Raji (cell line): ENCODE results near the gene ANKRD30A.

Experiments used
- POLR2A ChIP-seq: IDR thresholded peaks from 2 replicates; pipeline ENCODE4 v1.6.1; 2011; ENCODE audit warnings: low read depth, low read length, control low read depth; ENCODE audit not compliant: insufficient read depth

The ANKRD30A gene

DNA sequence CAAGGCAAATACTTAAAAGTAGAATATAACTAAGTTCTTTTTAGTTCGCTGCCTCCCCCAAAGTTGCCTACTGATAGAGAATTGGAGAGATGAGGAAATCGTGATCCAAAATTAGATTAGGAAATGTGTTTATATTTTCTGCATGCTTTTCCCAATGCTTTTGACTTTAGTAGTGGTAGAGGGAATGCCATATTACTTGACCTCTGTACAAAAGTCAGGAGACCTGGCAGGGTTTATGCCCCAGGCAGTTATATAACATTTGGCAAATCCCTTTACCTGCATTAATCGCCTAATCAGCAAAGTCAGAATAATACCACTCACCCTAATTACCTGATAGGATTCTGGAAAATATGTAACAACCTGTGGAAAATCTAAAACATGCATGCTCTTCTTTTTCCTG lies 142.9 kb downstream of the ANKRD30A start:
- TF ChIP-seq POLR2A = no peak

DNA sequence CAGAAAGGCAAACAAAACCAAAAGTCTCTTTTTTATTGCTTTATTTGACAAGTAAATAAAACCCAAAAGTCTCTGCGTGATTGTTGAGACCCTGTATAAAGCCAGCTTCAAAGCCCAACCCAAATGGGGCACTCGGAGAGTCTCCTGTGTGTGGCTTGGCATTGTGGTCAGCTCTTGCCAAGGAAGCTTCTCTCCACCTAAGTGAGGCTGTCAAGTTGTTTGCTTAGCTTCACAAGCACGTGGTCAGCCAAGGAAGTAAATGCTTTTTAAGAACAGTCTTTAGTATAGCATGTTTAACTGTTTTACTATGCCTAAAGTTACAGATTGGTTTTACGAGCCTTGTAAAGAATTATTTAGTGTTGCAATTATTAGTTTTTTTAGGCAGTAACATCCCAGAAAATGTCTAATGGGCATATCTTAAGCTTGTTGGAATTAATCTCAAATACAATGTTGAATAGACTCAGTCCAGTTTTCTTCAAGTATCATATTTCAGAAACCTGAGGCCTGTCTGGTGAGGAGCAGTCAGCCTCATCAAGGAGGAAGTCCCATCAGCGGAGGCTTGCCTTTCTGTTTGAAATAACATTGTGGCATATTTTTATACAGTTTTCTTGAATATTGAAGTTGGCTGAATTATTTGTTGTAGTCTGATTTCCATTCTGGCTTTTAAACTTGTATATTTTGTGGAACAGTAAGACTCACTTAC lies 144.3 kb downstream of the ANKRD30A start:
- TF ChIP-seq POLR2A = no peak

DNA sequence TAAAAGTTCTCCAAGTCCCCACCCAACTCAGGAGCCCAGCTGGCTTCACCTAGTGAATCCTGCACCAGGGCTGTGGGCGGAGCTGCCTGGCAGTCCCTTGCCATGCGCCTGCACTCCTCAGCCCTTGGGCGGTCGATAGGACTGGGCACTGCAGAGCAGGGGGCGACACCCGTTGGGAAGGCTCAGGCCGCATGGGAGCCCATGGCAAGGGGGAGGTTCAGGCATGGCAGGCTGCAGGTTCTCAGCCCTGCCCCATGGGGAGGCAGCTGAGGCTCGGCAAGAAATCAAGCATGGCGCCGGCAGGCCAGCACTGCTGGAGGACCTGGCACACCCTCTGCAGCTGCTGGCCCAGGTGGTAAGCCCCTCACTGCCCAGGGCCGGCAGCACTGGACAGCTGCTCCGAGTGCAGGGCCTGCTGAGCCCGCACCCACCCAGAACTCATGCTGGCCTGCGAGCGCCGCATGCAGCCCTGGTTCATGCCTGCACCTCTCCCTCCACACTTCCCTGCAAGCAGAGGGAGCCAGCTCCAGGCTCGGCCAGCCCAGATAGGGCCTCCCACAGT lies 149.9 kb downstream of the ANKRD30A start:
- no peak for TF ChIP-seq POLR2A

DNA sequence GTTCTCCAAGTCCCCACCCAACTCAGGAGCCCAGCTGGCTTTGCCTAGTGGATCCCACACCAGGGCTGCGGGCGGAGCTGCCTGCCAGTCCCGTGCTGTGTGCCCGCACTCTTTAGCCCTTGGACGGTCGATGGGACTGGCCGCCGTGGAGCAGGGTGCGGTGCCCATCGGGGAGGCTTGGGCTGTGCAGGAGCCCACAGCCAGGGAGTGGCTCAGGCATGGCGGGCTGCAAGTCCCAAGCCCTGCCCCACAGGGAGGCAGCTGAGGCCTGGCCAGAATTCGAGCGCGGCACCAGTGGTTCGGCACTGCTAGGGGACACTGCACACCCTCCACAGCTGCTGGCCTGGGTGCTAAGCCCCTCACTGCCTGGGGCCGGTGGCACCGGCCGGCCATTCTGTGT lies 159.7 kb downstream of the ANKRD30A start:
- TF ChIP-seq POLR2A = no peak

DNA sequence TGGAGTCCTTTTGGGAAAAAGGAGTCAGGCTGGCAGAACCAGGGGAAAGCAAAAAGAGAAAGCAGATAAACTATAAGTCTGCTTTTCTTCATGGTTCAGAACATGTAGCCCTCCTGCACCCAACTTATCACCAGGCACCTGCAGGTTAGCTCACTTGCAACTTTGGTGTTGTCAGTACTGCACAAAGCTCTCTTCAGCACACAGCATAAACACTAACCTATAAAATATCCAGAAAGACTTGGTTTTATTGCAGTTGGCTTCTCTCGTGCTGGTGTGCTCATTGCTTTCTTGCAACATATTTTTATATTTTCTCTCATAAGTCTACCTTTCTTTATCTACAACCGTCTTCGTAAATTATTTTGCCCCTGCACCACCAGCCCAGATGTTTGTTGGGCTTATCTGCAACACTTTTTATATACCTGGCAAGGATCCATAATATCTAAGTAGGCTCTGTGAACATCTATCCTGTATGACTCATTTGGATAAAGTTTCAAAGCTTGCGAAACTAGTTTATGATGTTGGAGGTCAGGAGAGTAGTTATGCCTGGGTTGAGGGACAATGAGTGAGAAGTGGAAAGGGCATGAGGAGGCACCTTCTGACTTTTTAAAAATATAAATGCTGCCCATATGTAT lies 164.6 kb downstream of the ANKRD30A start:
- TF ChIP-seq POLR2A = no peak

DNA sequence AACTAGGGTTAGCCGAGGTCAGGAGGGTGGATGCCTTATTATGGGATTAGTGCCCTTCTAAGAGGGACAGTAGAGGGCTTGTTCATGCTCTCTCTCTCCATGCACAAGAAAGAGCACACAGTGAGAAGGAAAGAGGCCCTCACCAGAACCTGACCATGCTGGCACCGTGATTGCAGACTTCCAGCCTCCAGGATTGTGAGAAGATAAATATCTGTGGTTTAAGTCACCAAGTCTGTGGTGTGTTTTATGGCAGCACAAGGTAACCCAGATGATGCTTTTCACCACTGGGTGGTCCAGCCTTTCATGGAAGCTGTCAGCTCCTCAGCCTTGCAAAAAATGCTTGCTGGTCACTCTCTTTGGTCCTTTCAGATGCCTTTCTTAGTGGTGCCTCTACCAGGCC lies 175.9 kb downstream of the ANKRD30A start:
- TF ChIP-seq POLR2A = no peak

DNA sequence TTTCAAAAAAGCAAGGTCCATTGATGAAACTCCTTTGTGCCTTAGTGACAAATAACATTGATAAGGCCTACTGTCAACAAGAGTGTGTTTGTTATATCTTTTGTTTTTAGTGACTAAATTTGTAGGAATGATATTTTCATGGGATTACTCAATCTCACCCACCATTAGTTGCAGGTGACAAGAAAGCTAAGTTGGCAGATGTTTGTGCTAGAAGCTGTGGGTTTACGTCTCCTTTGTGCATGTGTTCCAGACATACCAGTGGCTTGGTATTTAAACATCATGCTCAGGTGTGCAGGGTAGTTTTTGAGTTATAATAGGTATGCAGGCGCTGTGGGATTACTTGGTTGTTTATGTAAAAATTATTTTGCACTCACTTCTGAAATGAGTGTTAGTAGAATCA lies 178.6 kb downstream of the ANKRD30A start:
- no peak for TF ChIP-seq POLR2A

DNA sequence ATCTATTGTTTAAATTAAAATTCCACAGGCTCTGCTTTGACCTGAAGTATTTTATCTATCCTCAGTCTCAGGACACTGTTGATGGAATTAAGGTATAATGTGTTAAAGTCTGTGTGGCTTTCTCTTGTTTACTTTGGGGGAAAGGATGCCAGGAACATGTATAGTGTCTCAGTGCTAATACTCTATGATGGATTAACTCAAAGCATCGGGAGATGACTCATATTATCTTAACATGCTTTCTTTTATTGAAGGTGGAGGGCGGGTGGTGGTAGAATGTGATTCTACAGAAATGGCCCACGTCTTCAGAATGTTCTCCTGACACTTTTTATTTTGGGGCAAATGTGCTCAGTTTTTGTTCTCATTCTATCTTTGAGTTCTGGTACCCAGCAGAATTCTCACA lies 189.0 kb downstream of the ANKRD30A start:
- TF ChIP-seq POLR2A = no peak

DNA sequence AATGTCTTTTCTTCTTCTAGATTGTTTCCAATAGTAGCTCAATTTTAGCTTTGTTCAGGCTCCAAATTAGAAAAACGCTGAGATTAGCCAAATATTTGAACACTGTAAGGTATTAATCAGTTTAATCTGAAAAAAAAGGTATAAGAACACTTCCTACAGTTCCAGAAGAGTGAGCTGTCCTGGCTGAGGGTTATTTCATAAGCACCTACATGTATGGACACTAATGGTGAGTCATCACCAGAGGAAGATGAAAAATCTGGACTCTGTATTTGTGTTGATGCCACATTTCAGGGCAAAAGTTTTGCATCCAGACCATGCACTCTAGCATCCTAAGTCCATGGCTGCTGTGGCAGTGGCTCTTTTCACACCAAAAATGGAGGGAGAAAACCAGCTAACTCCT lies 189.5 kb downstream of the ANKRD30A start:
- TF ChIP-seq POLR2A = no peak

DNA sequence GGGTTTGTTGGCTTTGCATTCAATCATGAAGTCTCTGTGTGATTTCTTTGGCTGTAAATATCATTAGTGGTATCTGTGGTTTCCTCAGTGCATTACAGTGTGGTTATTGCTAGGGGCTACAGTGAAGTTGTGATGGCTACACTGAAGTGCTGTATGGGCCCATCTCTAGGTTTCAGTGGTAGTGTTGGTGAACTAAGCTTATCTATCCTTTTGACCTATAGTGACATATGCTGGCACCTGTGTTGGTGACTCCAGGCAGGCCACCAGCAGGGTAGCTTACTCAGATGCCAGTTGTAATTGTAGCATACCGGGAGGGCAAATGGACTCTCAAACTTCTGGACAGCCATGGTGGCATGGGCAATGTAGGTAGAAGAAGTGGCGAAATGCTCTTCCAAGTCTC lies 219.0 kb downstream of the ANKRD30A start:
- no peak for TF ChIP-seq POLR2A

DNA sequence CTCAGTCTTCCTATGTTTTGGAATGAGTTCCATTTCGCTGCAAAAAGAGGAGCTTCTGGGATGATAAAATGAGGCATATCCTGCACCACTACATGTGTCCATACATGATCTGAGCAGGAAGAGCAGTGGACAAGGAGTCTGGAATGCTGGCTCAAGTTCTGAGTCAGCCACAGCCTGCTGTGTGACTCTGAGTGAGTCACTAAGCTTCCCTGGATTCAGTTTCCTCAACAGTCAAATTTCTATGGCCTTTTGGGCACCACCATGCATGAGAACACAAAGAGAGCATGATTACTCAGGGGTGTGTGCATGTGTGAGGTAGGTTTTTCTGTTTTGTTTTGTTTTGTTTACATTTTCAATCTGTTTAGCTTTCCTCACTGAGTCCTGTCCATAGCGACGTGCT lies 254.6 kb downstream of the ANKRD30A start:
- TF ChIP-seq POLR2A = no peak

DNA sequence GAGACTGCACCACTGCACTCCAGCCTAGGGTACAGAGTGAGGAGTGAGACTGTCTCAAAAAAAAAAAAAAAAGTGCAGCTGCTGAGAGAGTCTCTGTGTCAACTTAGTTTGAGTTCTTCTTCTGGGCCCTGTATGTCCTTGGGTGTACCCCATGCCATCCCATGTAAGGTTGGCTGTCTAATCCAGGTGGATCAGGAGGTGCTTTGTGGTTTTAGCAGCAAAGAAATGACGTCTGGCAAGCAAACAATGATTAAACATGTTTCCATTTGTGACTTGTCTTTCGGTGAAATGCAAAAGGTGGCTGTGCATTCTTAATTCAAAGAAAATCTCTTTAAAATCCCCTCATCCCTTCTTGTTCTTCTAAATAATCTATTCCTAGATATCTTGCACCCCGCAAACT lies 255.9 kb downstream of the ANKRD30A start:
- no peak for TF ChIP-seq POLR2A

DNA sequence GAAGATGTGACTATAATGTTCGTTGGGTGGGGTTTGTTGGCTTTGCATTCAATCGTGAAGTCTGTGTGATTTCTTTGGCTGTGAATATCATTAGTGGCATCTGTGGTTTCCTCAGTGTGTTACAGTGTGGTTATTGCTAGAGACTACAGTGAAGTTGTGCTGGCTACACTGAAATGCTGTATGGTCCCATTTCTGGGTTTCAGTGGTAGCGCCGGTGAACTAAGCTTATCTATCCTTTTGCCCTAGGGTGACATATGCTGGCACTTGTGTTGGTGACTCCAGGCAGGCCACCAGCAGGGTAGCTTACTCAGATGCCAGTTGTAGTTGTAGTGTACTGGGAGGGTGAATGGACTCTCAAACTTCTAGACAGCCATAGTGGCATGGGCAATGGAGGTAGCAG lies 259.5 kb downstream of the ANKRD30A start:
- TF ChIP-seq POLR2A = no peak

DNA sequence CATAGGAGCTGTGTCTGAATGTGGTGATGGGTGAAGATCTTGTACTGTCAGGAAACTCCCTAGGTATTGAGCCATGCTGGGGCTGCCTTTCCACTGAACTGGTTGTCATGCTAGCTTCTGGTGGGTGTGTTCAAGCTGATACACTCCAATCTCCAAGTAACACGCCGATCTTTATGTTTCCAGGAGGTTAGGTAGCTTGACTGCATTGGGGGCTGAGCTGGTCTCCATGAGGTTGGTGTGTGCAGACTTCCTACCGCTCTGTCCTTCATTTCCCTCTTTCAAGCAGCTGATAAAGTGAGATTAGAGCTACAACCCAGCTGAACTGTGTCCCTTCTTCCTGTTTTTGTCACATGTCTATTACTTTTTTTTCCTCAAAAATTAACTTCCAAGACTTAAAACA lies 265.5 kb downstream of the ANKRD30A start:
- no peak for TF ChIP-seq POLR2A

DNA sequence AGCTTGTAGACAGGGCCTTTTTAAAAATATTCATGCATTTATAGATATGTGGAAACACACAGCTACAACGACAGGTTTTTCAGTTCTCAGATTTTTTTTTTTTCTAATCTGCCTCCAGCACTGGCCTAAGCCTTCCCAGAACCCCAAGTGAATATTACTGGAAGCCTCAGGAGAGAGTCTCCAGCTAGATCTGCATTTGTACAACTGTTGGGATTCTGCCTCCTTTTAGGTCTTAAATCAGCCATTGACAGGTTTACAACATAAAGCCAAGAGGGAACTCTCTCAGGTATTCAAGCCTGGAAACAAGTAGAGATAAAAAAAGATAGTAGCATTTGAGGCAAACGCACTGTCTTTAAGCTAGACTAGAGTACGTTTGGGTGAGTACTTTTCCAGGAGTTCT lies 275.8 kb downstream of the ANKRD30A start:
- TF ChIP-seq POLR2A = no peak

DNA sequence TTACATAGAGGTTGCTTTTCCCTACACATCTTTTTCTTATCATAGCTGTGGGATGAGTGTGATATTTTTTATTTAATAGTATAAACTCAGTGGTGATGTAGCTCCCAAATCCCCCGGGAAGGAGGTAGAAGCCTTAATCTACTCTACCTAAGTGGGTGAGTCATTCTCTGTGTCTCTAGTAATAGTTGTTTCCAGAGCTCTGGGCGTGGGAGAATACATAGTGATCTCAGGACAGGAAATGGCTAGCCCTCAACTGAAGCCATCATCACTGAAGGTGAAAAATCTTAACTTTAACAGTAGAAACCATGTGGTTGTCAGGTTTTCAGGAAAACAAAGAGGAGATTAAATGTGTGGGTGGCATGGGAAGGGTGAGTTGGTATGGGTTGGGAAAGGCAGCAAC lies 278.4 kb downstream of the ANKRD30A start:
- no peak for TF ChIP-seq POLR2A
